Activated CD8-positive, alpha-beta T cell treated with anti-CD3 and anti-CD28 coated beads for 36 hours (primary cell): ENCODE data around the gene AMPD1. TPM values are rescaled to one million over a fixed set of nuclear protein-coding genes. Genes with fewer than 3 reads are reported as not detected.

Experiments used
- ATAC-seq: fragments of 200-7000 bp; cut with Tn5 transposase; one replicate; pipeline ENCODE4 v1.10.0; 2021; ENCODE audit warnings: mild to moderate bottlenecking, moderate library complexity
- CTCF ChIA-PET: fragments of 350-600 bp; sonication (Branson Sonifier 250); formaldehyde crosslinking; loops from one replicate; lab custom pipeline; 2021; ENCODE audit warnings: antibody characterized with exemption; lab: Charles Lee
- POLR2A ChIA-PET: fragments of 350-600 bp; sonication (Branson Sonifier 250); formaldehyde crosslinking; loops from one replicate; lab custom pipeline; 2021; ENCODE audit warnings: antibody characterized with exemption; lab: Charles Lee
- DNase-seq: peaks from one replicate; pipeline ENCODE4 v3.0.0-alpha.2; 2020
- H3K27ac Mint-ChIP-seq: one replicate; pipeline ENCODE4 v1.8.0; 2021; ENCODE audit warnings: mild to moderate bottlenecking, mixed read lengths
- H3K27me3 Mint-ChIP-seq: one replicate; pipeline ENCODE4 v1.8.0; 2021; ENCODE audit warnings: mixed read lengths
- H3K36me3 Mint-ChIP-seq: one replicate; pipeline ENCODE4 v1.8.0; 2021; ENCODE audit warnings: low read depth, mixed read lengths
- H3K4me1 Mint-ChIP-seq: one replicate; pipeline ENCODE4 v1.8.0; 2021; ENCODE audit warnings: low read depth, mixed read lengths
- H3K4me3 Mint-ChIP-seq: one replicate; pipeline ENCODE4 v1.8.0; 2021; ENCODE audit warnings: mild to moderate bottlenecking, moderate library complexity, mixed read lengths
- H3K9me3 Mint-ChIP-seq: one replicate; pipeline ENCODE4 v1.8.0; 2021; ENCODE audit warnings: mixed read lengths
- intact Hi-C: fragments of 100-400 bp; cut with micrococcal nuclease; formaldehyde crosslinking; loops from one replicate; pipeline ENCODE4 v1.10.0; 2022
- total RNA-seq, 2 experiments: library from RNA; stranded (reverse); gene quantifications; one replicate each; pipeline ENCODE4 v1.2.3, GENCODE V29; 2021
- TF ChIP-seq, protein P1 (sequence below): fragments of 200-600 bp; IDR thresholded peaks from one replicate; pipeline ENCODE4 v1.8.0; 2022; ENCODE audit warnings: antibody characterized with exemption, mild to moderate bottlenecking

The AMPD1 gene
- total RNA-seq, 2 experiments from 2014 or later, result not detected

DNA sequence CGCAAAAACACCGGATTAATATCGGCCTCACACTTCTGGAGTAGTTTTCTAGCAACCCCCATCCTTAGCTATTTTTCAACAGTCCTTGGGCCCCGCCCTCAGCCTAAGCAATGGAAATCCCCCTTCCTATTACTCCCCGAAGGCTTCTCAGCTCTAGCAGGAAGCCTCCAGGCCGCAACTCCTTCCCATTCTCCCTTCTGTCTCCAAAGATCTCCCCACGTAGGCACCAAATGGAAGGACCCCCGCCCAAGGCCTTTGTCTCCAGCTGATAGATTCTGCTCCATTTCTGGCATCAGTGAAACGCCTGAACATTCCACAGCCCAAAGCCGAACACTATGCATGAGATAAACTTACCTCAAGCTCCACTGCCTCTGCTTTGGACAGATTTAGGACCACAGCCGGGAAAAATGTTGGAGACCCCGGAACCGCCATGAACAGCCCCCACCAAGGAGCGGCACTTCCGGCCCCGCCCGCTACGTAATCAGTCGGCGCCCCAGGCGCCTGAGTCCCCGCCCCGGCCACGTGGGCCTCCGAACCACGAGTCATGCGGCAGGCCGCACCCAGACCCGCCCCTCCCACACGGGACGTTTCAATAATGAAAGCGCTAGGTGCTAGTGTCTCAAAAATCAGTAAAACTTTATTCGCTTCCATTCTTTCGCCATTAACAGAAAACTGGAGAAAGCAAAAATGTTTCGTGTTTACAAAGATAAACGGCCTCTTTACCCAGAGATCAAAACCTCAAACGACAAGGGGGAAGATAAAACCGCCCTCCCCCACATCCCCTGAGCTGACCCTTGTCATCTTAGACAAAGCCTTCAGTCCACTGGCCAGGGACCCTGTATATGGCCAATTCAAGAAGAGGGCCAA is 21.2 kb upstream of the AMPD1 start, which contains the start of gene NRAS:
NRAS (minus strand) TSS at position 468 of the 867 bp plus-strand sequence. CDS start 611 bp downstream, outside the sequence.
- H3K36me3 Mint-ChIP-seq, result peaks cover 67% of the 10 kb centered on the region
- TF ChIP-seq, protein P1, sequence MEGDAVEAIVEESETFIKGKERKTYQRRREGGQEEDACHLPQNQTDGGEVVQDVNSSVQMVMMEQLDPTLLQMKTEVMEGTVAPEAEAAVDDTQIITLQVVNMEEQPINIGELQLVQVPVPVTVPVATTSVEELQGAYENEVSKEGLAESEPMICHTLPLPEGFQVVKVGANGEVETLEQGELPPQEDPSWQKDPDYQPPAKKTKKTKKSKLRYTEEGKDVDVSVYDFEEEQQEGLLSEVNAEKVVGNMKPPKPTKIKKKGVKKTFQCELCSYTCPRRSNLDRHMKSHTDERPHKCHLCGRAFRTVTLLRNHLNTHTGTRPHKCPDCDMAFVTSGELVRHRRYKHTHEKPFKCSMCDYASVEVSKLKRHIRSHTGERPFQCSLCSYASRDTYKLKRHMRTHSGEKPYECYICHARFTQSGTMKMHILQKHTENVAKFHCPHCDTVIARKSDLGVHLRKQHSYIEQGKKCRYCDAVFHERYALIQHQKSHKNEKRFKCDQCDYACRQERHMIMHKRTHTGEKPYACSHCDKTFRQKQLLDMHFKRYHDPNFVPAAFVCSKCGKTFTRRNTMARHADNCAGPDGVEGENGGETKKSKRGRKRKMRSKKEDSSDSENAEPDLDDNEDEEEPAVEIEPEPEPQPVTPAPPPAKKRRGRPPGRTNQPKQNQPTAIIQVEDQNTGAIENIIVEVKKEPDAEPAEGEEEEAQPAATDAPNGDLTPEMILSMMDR, result no peak
- ATAC-seq, result peak; percentile 94

DNA sequence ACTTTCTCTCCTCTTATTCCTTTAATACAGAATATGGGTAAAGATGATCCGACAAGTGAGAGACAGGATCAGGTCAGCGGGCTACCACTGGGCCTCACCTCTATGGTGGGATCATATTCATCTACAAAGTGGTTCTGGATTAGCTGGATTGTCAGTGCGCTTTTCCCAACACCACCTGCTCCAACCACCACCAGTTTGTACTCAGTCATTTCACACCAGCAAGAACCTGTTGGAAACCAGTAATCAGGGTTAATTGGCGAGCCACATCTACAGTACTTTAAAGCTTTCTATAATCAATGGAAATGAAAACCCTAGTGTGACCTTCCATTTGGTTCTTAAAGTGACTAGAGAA is 20.6 kb upstream of the AMPD1 start:
- TF ChIP-seq, protein P1, result no peak
- POLR2A ChIA-PET, result interaction anchor here (0.7 to 3.9 kb wide), 9 partner anchors 9 to 135 kb away, joined by 3 to 29 read pairs (median 4); partner anchors contain the start of genes AMPD1 and CSDE1
- Mint-ChIP-seq H3K27ac (peak overlapping the region; percentile 99), H3K4me3 (peak overlapping the region; percentile 98), H3K4me1 (peaks cover 27% of the 10 kb centered on the region), H3K9me3 (no peaks in the 10 kb centered on the region), H3K36me3 (peaks cover 61% of the 10 kb centered on the region), H3K27me3 (no peaks in the 10 kb centered on the region)
- ATAC-seq (no peak), DNase-seq (no peak)
- CTCF ChIA-PET, result interaction anchor here (1.0 to 1.5 kb wide), 5 partner anchors 16 to 369 kb away, joined by 3 to 4 read pairs (median 3); no protein-coding TSS in a partner anchor
- intact Hi-C loops, result loop anchor here (1.0 to 5.0 kb wide), 2 partner anchors 41 to 135 kb away; partner anchors contain the start of genes BCAS2 and CSDE1

More for the DNA sequence above, 21.2 kb upstream of the AMPD1 start, which contains the start of gene NRAS:
- Mint-ChIP-seq H3K27me3 (no peaks in the 10 kb centered on the region), H3K4me1 (peaks cover 27% of the 10 kb centered on the region), H3K9me3 (no peaks in the 10 kb centered on the region), H3K27ac (peak within 1 kb of the TSS; percentile 99), H3K4me3 (peak within 1 kb of the TSS; percentile 98)
- ChIA-PET CTCF (interaction anchor here (1.0 to 1.5 kb wide), 4 partner anchors 16 to 369 kb away, joined by 3 to 4 read pairs (median 4); no protein-coding TSS in a partner anchor), POLR2A (interaction anchor here (0.6 to 3.9 kb wide), 12 partner anchors 9 to 136 kb away, joined by 3 to 29 read pairs (median 4); partner anchors contain the start of genes AMPD1, CSDE1 and SIKE1)
- DNase-seq, result peak; percentile 97
- intact Hi-C loops, result loop anchor here (1.0 to 5.0 kb wide), 2 partner anchors 41 to 135 kb away; partner anchors contain the start of genes BCAS2 and CSDE1

DNA sequence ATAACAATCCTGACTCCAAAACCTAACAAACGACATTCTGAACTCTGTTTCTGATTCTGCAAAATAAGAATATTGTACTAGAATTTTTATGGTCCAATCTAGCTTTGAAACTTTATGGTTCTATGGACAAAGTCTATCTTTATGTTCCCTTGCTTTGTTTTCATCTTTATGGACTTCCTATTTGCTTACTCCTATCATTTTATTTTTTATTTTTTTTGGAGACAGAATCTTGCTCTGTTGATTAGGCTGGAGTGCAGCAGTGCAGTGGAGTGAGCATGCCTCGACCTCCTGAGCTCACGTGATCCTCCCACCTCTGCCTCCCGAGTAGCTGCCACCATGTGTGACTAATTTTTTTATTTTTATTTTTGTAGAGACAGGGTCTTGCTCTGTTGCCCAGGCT is 17.6 kb upstream of the AMPD1 start:
- Mint-ChIP-seq H3K27ac (no peak overlapping the region), H3K9me3 (no peaks in the 10 kb centered on the region), H3K36me3 (peaks cover 53% of the 10 kb centered on the region), H3K4me1 (peaks cover 21% of the 10 kb centered on the region), H3K4me3 (no peak overlapping the region), H3K27me3 (no peaks in the 10 kb centered on the region)
- ATAC-seq (no peak), DNase-seq (no peak)
- TF ChIP-seq, protein P1, result no peak
- intact Hi-C loops, result no loop called here
- CTCF ChIA-PET, result interaction anchor here (0.6 to 1.3 kb wide), 3 partner anchors 10 to 207 kb away, joined by 3 to 4 read pairs (median 3); no protein-coding TSS in a partner anchor
- POLR2A ChIA-PET, result interaction anchor here (0.7 to 1.4 kb wide), 4 partner anchors 9 to 40 kb away, joined by 3 read pairs; no protein-coding TSS in a partner anchor

DNA sequence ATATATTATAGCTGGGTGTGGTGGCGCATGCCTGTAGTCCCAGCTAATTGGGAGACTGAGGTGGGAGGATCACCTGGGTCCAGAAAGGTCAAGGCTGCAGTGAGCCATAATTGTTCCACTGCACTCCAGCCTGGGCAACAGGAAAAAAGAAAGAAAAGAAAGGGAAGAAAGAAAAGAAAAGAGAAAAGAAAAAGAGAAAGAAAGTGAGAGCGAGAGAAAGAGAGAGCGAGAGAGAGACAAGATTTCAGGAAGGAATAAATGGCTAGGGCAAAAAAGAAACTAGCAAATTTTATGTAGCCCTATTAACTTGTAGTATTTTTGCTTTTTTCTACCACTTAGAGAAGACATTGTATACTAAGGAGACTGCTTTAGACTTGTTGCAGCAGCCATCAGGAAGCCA is 15.0 kb upstream of the AMPD1 start:
- POLR2A ChIA-PET, result interaction anchor here (0.6 to 0.8 kb wide), 2 partner anchors 130 to 368 kb away, joined by 3 to 4 read pairs; no protein-coding TSS in a partner anchor
- Mint-ChIP-seq H3K27me3 (no peaks in the 10 kb centered on the region), H3K4me1 (peaks cover 9% of the 10 kb centered on the region), H3K4me3 (no peak overlapping the region), H3K27ac (peak overlapping the region; percentile 46), H3K36me3 (peaks cover 48% of the 10 kb centered on the region), H3K9me3 (no peaks in the 10 kb centered on the region)
- TF ChIP-seq, protein P1, result no peak
- no peak for DNase-seq
- intact Hi-C loops, result no loop called here
- CTCF ChIA-PET, result no interaction called here
- ATAC-seq, result no peak
